ENCODE data around the gene TPRG1. TPM values are rescaled to one million over a fixed set of nuclear protein-coding genes. Genes with fewer than 3 reads are reported as not detected.

The TPRG1 gene
- total and polyA plus RNA-seq, 4 donors = 0.52 to 5.1 (median 1.0) TPM

DNA sequence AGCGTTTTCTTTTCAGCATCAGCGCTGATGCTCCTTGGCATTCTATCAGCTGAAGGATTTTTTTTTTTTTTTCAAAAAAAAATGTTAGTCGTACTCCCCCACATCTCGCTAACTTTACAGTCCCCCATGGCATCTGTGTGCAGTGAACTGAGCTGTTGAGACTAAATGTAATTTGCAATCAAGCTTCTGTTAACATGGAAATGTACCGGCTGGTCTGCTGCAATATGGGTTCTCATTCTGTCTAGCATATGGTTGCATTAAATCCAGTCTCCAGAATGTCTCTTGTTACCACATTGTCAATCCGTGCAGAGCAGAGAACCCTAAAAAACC lies 32.2 kb upstream of the TPRG1 start:
- Histone ChIP-seq H3K4me3 (ENCODE audit: low read depth, low read length) (no peak overlapping the region), H3K36me3 (ENCODE audit: control insufficient read depth, insufficient read depth, low read length) (no peaks in the 10 kb centered on the region), H3K27ac (ENCODE audit: low read depth, low read length) (no peak overlapping the region), H3K27me3 (ENCODE audit: control insufficient read depth, insufficient read depth, low read length) (no peaks in the 10 kb centered on the region), H3K4me1 (ENCODE audit: control insufficient read depth, insufficient read depth, low read length) (no peaks in the 10 kb centered on the region), H3K9me3 (ENCODE audit: control insufficient read depth, insufficient read depth, low read length) (no peaks in the 10 kb centered on the region)
- WGBS (ENCODE audit: insufficient coverage) = 76% methylated on average over 3 of the region's 6 CpGs
- peak in 3 of 6 donors; percentile 39 to 95 (median 94) for DNase-seq (ENCODE audit: low read depth in 4 of 6, low spot score in 6 of 6)

DNA sequence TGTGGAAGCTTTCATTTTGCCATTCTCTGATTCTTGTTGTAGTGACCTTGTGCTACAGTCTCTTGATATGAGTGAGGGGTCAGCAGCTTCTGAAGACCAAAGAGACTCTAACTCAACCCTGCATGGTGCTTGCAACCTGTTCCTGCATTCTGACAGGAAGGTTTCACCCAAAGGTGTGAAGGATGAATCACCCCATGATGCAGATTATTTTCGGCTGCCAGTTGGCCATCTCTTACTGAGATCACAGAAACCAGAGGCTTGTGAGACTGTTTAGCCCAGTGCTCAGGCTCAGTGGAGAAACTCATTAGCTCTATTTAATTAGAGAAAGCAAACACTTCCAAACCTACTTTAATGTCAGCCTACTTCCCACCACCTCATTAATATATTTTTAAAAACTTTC lies 29.2 kb upstream of the TPRG1 start:
- DNase-seq (ENCODE audit: low read depth in 4 of 6, low spot score in 6 of 6) = no peak
- Histone ChIP-seq H3K9me3 (ENCODE audit: control insufficient read depth, insufficient read depth, low read length) (no peaks in the 10 kb centered on the region), H3K27me3 (ENCODE audit: control insufficient read depth, insufficient read depth, low read length) (no peaks in the 10 kb centered on the region), H3K27ac (ENCODE audit: low read depth, low read length) (no peak overlapping the region), H3K4me1 (ENCODE audit: control insufficient read depth, insufficient read depth, low read length) (peaks cover 2% of the 10 kb centered on the region), H3K4me3 (ENCODE audit: low read depth, low read length) (no peak overlapping the region), H3K36me3 (ENCODE audit: control insufficient read depth, insufficient read depth, low read length) (no peaks in the 10 kb centered on the region)
- 88% methylated on average over 1 of the region's 1 CpG for WGBS (ENCODE audit: insufficient coverage)

DNA sequence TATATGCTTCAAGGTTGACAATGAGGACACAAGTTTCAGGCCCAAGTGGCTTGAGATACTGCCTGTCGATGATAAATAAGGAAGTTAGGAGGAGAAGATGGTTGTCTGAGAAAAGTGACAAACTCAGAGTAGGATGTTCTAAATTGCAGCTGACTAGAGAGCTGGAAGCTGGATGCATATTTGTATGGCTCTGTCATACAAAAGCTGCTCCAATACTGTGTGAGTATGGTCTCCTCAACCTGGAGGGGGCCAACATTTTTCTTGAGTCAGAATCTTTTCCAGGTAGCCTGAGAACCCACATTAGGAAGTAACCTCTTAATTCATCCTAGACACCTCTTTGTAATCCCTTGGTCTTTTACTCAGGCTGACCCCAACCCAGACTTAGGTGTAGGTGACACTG lies 28.4 kb upstream of the TPRG1 start:
- Histone ChIP-seq H3K27ac (ENCODE audit: low read depth, low read length) (no peak overlapping the region), H3K36me3 (ENCODE audit: control insufficient read depth, insufficient read depth, low read length) (no peaks in the 10 kb centered on the region), H3K27me3 (ENCODE audit: control insufficient read depth, insufficient read depth, low read length) (no peaks in the 10 kb centered on the region), H3K4me3 (ENCODE audit: low read depth, low read length) (no peak overlapping the region), H3K9me3 (ENCODE audit: control insufficient read depth, insufficient read depth, low read length) (no peaks in the 10 kb centered on the region), H3K4me1 (ENCODE audit: control insufficient read depth, insufficient read depth, low read length) (peaks cover 4% of the 10 kb centered on the region)
- DNase-seq (ENCODE audit: low read depth in 4 of 6, low spot score in 6 of 6) = no peak
- WGBS (ENCODE audit: insufficient coverage) = 86% methylated on average over 1 of the region's 1 CpG

DNA sequence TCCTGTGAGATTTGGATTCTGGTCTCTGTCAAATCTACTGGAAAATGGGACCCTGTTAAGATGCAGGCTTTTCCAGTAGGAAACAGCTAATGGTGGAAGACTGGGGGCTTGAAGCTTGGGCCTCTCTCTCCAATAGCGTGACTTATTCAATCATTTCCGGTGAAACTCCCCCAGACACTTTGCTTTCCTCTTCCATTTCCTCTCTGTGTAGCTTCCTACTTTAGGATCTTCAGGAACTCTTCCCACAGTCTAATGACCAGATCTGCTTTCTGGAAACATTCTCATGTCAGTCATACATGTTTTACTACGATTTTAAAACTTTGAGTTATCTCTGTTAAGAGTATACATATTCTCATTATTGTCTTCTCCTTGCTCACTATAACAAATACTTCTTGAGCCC lies 28.0 kb upstream of the TPRG1 start:
- Histone ChIP-seq H3K4me3 (ENCODE audit: low read depth, low read length) (no peak overlapping the region), H3K27ac (ENCODE audit: low read depth, low read length) (no peak overlapping the region), H3K9me3 (ENCODE audit: control insufficient read depth, insufficient read depth, low read length) (no peaks in the 10 kb centered on the region), H3K4me1 (ENCODE audit: control insufficient read depth, insufficient read depth, low read length) (peaks cover 4% of the 10 kb centered on the region), H3K27me3 (ENCODE audit: control insufficient read depth, insufficient read depth, low read length) (no peaks in the 10 kb centered on the region), H3K36me3 (ENCODE audit: control insufficient read depth, insufficient read depth, low read length) (no peaks in the 10 kb centered on the region)
- no peak for DNase-seq (ENCODE audit: low read depth in 4 of 6, low spot score in 6 of 6)
- 78% methylated on average over 2 of the region's 3 CpGs for WGBS (ENCODE audit: insufficient coverage)

DNA sequence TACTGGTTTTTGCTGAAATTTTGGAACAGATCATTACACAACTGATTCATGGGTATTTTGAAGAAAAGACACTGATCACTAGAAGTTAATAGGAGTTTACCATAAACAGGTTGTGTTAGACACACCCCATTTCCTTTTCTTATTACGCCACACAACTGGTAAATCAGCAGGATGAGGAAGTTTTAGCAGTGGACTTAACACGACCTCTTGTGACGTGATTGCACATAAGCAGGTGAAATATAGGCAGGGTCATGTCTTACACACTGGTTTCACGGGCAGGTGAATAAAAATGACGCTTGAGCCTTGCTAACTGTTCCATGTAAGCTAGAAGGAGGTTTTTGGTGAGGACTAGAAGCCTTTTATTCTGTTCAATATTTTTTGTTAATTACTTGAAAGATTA lies 27.1 kb upstream of the TPRG1 start:
- peak in 2 of 6 donors; percentile 40 to 84 for DNase-seq (ENCODE audit: low read depth in 4 of 6, low spot score in 6 of 6)
- no peak overlapping the region for H3K27ac ChIP-seq (ENCODE audit: low read depth, low read length)
- H3K36me3 ChIP-seq (ENCODE audit: control insufficient read depth, insufficient read depth, low read length) = no peaks in the 10 kb centered on the region
- no peaks in the 10 kb centered on the region for H3K9me3 ChIP-seq (ENCODE audit: control insufficient read depth, insufficient read depth, low read length)
- peaks cover 4% of the 10 kb centered on the region for H3K4me1 ChIP-seq (ENCODE audit: control insufficient read depth, insufficient read depth, low read length)
- no peaks in the 10 kb centered on the region for H3K27me3 ChIP-seq (ENCODE audit: control insufficient read depth, insufficient read depth, low read length)
- 60% methylated on average over 4 of the region's 5 CpGs for WGBS (ENCODE audit: insufficient coverage)
- H3K4me3 ChIP-seq (ENCODE audit: low read depth, low read length) = no peak overlapping the region

DNA sequence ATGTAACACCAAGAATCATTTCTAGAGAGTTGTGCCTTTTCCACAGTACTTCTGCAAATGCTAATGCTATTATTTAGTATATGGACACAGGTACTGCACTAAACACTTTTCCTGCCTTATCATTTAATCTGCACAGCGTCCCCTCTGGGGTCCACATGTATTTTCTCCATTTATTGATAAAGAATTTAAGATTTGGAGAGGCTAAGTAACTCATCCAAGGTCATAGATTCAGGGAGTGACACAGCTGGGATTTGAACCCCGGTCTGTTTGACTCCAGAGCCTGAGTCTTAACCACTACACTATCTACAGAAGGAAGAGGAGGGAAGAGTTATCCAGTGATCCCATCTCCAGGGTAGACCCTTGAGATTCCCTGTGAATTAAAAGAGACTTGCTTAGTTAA lies 24.9 kb upstream of the TPRG1 start:
- Histone ChIP-seq H3K9me3 (ENCODE audit: control insufficient read depth, insufficient read depth, low read length) (no peaks in the 10 kb centered on the region), H3K4me3 (ENCODE audit: low read depth, low read length) (no peak overlapping the region), H3K27me3 (ENCODE audit: control insufficient read depth, insufficient read depth, low read length) (no peaks in the 10 kb centered on the region), H3K4me1 (ENCODE audit: control insufficient read depth, insufficient read depth, low read length) (peaks cover 4% of the 10 kb centered on the region), H3K27ac (ENCODE audit: low read depth, low read length) (no peak overlapping the region), H3K36me3 (ENCODE audit: control insufficient read depth, insufficient read depth, low read length) (no peaks in the 10 kb centered on the region)
- no CpG with 5 or more reads among the region's 2 CpGs for WGBS (ENCODE audit: insufficient coverage)
- no peak for DNase-seq (ENCODE audit: low read depth in 4 of 6, low spot score in 6 of 6)

DNA sequence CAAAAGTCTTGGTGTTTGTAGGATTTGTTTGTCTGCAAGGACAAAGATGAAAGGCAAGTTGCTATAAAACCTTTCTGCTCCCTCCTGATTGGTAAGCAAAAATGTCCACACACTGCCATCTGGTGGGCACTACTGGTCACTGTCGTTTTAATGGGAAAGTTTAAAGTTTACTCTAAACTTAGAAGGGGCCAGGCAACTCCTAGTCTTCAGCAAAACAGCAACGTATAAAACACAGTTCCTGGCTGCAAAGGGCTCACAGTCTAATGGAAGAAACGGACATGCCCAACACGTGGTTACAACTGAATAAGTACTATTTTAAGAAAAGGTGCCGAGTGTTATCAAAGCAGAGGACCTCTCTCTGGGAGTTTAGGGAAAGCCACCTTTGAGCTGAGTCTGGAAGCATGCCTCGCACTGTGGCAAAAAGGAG lies 23.7 kb upstream of the TPRG1 start:
- H3K9me3 ChIP-seq (ENCODE audit: control insufficient read depth, insufficient read depth, low read length) = no peaks in the 10 kb centered on the region
- WGBS (ENCODE audit: insufficient coverage) = 38% methylated on average over 4 of the region's 6 CpGs
- no peaks in the 10 kb centered on the region for H3K36me3 ChIP-seq (ENCODE audit: control insufficient read depth, insufficient read depth, low read length)
- H3K4me3 ChIP-seq (ENCODE audit: low read depth, low read length) = no peak overlapping the region
- H3K4me1 ChIP-seq (ENCODE audit: control insufficient read depth, insufficient read depth, low read length) = peaks cover 4% of the 10 kb centered on the region
- DNase-seq (ENCODE audit: low read depth in 4 of 6, low spot score in 6 of 6) = peak; percentile 54 to 92 (median 62)
- H3K27ac ChIP-seq (ENCODE audit: low read depth, low read length) = no peak overlapping the region
- no peaks in the 10 kb centered on the region for H3K27me3 ChIP-seq (ENCODE audit: control insufficient read depth, insufficient read depth, low read length)

DNA sequence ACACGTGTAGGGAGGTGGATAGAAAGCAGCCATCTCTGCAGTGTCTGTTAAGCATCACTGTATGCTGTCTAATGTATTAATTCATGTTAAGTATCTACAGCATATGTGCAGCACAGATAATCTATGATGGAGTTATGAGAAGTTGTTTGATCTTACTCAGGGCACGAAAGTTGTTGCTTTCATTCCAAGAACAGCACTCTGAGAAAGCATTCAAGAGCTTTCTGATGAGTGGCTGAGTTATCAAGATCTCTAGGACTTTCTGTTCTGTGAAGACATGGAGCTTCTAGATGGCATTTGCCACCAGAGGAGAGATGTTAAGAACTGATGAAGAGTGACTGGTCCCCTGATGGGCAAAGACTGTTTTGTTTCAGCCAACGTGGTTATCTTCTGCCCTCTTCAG lies 22.6 kb upstream of the TPRG1 start:
- no peak for DNase-seq (ENCODE audit: low read depth in 4 of 6, low spot score in 6 of 6)
- Histone ChIP-seq H3K4me3 (ENCODE audit: low read depth, low read length) (no peak overlapping the region), H3K27me3 (ENCODE audit: control insufficient read depth, insufficient read depth, low read length) (no peaks in the 10 kb centered on the region), H3K27ac (ENCODE audit: low read depth, low read length) (no peak overlapping the region), H3K36me3 (ENCODE audit: control insufficient read depth, insufficient read depth, low read length) (no peaks in the 10 kb centered on the region), H3K9me3 (ENCODE audit: control insufficient read depth, insufficient read depth, low read length) (no peaks in the 10 kb centered on the region), H3K4me1 (ENCODE audit: control insufficient read depth, insufficient read depth, low read length) (peaks cover 4% of the 10 kb centered on the region)
- 68% methylated on average over 2 of the region's 3 CpGs for WGBS (ENCODE audit: insufficient coverage)

DNA sequence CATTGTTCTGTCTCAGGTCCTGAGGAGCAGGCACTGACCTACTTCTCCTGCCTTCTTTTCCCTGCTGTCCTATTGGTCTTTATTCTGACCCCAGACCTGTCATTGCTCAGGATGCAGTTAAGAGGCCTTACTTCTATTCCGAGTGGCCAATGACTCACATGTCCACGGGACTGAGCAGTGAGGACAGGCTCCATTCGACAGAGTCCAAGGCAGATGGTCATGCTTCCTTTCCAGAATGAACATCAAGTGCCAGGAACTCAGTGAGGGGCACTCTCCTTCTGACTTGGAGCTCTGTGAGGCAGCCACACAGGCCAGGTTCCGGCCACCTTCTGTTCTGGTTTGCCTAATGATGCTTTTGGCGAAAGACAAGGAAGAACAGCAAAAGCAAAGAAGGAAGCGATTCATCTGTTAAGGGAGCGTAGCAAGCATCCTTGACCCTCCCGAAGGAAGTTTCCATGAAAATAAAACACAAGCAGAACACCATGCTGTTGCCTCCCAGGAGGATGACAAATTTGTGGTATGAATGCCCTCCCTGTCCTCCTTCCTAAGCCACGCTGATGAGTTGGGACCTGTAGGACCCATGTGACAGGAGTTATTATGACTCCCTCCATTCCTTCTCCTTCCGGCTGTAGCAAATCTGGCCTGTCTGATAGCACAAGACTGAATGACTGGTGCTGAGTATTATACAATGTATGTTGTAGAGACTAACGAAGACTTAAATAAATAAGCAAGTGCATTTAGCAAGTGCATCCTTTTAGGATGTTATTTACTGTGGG lies 14.4 kb upstream of the TPRG1 start:
- Histone ChIP-seq H3K4me1 (ENCODE audit: control insufficient read depth, insufficient read depth, low read length) (no peaks in the 10 kb centered on the region), H3K9me3 (ENCODE audit: control insufficient read depth, insufficient read depth, low read length) (no peaks in the 10 kb centered on the region), H3K27ac (ENCODE audit: low read depth, low read length) (no peak overlapping the region), H3K4me3 (ENCODE audit: low read depth, low read length) (no peak overlapping the region), H3K36me3 (ENCODE audit: control insufficient read depth, insufficient read depth, low read length) (no peaks in the 10 kb centered on the region), H3K27me3 (ENCODE audit: control insufficient read depth, insufficient read depth, low read length) (no peaks in the 10 kb centered on the region)
- DNase-seq (ENCODE audit: low read depth in 4 of 6, low spot score in 6 of 6) = no peak
- 88% methylated on average over 7 of the region's 11 CpGs for WGBS (ENCODE audit: insufficient coverage)

DNA sequence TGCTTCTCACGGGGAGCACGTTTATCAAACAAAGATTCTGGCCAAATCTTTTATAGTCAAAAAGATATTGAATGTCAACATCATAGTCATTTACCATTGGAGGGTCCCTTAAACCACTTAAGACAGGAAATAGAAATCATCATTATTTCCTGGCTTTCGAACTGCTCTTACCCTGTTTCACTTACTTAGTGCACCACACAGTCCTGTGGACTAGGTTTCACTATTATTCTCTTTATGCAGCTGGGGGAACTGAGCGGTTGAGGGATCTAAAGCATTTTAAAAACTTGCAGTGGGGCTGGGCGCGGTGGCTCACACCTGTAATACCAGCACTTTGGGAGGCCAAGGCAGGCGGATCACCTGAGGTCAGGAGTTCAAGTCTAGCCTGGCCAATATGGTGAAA lies 13.7 kb upstream of the TPRG1 start:
- H3K9me3 ChIP-seq (ENCODE audit: control insufficient read depth, insufficient read depth, low read length) = no peaks in the 10 kb centered on the region
- H3K4me1 ChIP-seq (ENCODE audit: control insufficient read depth, insufficient read depth, low read length) = no peaks in the 10 kb centered on the region
- DNase-seq (ENCODE audit: low read depth in 4 of 6, low spot score in 6 of 6) = no peak
- H3K27me3 ChIP-seq (ENCODE audit: control insufficient read depth, insufficient read depth, low read length) = no peaks in the 10 kb centered on the region
- H3K36me3 ChIP-seq (ENCODE audit: control insufficient read depth, insufficient read depth, low read length) = no peaks in the 10 kb centered on the region
- 97% methylated on average over 5 of the region's 7 CpGs for WGBS (ENCODE audit: insufficient coverage)
- H3K27ac ChIP-seq (ENCODE audit: low read depth, low read length) = no peak overlapping the region
- no peak overlapping the region for H3K4me3 ChIP-seq (ENCODE audit: low read depth, low read length)
